ENCODE results near the gene BLCAP.
"Not testable (repeated sequence)": the region's sequence is repeated elsewhere in the genome, so short reads cannot be mapped to it uniquely, and the experiment has no call there.

Gene BLCAP

GRCh38 chr20:37494796-37495195 is 32.9 kb downstream of the BLCAP start:
- DNase-seq (ENCODE audit: extremely low spot score, insufficient read length, low read depth): no peak
- no peak for FAIRE-seq

- no peak for DNase-seq (ENCODE audit: extremely low spot score, insufficient read length, low read depth)
Measured at GRCh38 chr20:37494301-37494700, 33.4 kb downstream of the BLCAP start.

GRCh38 chr20:37492945-37493344 is 34.7 kb downstream of the BLCAP start:
- DNase-seq (ENCODE audit: extremely low spot score, insufficient read length, low read depth) (no peak), FAIRE-seq (no peak)

More at GRCh38 chr20:37494301-37494700, 33.4 kb downstream of the BLCAP start:
- FAIRE-seq: no peak

- FAIRE-seq (no peak), DNase-seq (ENCODE audit: extremely low spot score, insufficient read length, low read depth) (no peak)
Measured at GRCh38 chr20:37492096-37492625, 35.5 kb downstream of the BLCAP start.

DNA sequence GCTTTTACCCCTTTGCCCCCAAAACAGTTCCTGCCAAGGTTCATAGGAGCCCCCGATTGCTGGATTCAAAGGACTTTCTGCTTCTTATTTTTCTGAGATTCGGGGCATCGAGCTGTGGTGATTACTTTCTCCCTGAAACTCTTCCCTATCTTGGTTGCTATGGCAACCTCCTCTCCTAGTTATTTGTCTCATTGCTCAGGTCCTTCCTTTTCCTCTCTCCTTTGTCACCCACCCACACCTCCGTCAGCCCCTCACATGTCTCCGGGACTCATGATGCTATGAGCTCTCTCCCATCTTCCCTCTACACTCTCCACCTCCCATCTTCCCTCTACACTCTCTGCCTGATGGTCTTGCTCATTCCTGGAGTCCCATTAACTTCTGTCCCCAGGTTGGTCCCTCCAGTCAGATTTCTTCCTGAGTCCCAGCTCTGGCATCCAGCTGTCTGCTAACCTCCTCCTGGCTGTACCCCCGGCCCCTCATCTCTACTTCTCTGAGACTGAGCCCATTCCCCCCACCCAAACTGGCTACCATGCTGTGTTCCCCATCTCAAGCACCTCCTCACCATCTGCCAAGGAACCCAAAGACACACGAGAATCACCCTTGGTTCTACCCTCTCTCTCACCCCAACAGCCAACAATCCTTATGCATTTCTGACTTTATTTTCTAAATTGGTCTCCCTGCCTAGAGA is 36.9 kb downstream of the BLCAP start:
- DNase-seq (ENCODE audit: extremely low spot score, insufficient read length, low read depth) (no peak), FAIRE-seq (no peak)

DNA sequence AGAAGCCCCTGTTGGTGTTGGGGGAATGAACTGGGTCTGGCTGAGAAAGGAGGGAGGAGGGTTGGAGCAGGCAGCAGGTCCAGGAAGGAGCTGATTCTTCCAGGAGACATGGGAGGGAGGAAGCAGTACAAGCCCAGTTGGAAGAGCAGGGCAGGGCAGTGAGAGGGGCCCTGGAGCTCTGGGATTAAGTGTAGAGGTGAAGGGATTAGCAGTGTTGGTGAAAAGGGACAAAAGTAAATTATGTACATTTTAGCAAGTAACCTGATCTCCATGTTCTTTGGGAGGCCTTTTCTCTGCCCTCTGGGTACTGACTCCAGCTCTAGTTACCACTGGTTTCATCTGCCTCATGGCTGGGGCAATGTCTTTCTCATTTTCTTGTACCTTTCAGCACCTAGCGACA is 41.5 kb downstream of the BLCAP start:
- DNase-seq (ENCODE audit: extremely low spot score, insufficient read length, low read depth): not testable (repeated sequence)
- peak; percentile 53 for FAIRE-seq

- FAIRE-seq (no peak), DNase-seq (ENCODE audit: extremely low spot score, insufficient read length, low read depth) (no peak)
Measured at GRCh38 chr20:37484331-37484730, 43.3 kb downstream of the BLCAP start.

DNA sequence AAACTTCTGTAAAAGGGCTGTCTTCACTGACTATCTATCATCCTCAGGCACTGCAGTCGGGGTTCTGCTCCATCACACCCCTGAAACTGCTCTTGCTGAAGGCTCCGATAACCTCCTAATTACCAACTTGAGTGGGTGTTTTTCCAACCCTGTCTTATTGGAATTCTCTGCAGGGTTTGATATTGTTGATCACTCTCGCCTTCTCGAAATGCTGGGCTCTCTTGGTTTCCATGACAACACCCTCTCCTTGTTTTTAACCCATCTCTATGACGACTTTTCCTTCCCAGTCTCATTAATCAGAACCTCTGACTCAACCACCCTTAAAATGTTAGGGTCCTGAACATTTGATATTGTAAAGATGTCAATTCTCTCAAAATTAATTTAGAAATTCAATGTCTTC is 46.1 kb downstream of the BLCAP start:
- no peak for DNase-seq (ENCODE audit: extremely low spot score, insufficient read length, low read depth)
- FAIRE-seq: no peak

GRCh38 chr20:37480919-37481318 is 46.8 kb downstream of the BLCAP start:
- FAIRE-seq: no peak
- no peak for DNase-seq (ENCODE audit: extremely low spot score, insufficient read length, low read depth)

- FAIRE-seq: no peak
- DNase-seq (ENCODE audit: extremely low spot score, insufficient read length, low read depth): no peak
Measured at GRCh38 chr20:37479925-37480691, 47.6 kb downstream of the BLCAP start.

DNA sequence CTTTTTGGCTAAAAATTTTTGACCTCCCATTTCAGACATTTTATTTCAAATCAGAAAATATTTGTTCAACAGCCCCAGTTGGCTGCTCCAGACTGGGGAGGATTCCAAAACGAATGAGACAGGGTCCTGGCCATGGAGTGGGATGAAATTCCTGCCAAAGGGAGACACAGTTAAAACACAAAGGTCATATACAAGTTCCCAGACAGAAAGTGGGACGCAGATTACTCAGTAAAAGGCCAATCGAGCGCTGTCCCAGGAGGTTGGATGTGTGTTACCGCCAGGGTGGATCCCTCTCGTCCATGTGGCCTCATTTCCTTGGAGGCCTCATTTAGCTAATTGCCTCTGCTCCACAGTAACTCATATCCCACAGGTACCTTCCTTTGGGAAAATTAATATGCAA is 48.4 kb downstream of the BLCAP start:
- FAIRE-seq (no peak), DNase-seq (ENCODE audit: extremely low spot score, insufficient read length, low read depth) (no peak)

DNA sequence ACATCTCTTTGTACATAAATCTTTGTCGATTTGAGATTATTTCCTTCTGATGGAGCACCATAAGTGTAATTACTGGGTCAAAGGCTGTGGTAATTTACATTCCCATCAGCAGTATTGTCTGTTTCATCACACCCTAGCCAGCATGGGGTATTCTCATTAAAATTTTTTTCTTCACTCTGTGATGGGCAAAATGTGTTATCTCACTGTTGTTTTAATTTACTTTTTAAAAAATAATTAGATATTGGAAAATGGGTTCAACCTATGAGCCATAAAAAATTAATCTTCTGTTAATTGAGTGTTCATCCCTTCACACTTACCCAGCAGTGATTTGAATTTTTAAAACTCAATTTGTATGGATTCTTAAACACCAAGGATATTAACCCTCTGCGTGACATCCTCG is 50.6 kb downstream of the BLCAP start:
- DNase-seq (ENCODE audit: extremely low spot score, insufficient read length, low read depth) (no peak), FAIRE-seq (no peak)

GRCh38 chr20:37475252-37475651 is 52.4 kb downstream of the BLCAP start:
- DNase-seq (ENCODE audit: extremely low spot score, insufficient read length, low read depth) (no peak), FAIRE-seq (no peak)

- DNase-seq (ENCODE audit: extremely low spot score, insufficient read length, low read depth) (no peak), FAIRE-seq (no peak)
Measured at GRCh38 chr20:37474386-37474785, 53.3 kb downstream of the BLCAP start.

DNA sequence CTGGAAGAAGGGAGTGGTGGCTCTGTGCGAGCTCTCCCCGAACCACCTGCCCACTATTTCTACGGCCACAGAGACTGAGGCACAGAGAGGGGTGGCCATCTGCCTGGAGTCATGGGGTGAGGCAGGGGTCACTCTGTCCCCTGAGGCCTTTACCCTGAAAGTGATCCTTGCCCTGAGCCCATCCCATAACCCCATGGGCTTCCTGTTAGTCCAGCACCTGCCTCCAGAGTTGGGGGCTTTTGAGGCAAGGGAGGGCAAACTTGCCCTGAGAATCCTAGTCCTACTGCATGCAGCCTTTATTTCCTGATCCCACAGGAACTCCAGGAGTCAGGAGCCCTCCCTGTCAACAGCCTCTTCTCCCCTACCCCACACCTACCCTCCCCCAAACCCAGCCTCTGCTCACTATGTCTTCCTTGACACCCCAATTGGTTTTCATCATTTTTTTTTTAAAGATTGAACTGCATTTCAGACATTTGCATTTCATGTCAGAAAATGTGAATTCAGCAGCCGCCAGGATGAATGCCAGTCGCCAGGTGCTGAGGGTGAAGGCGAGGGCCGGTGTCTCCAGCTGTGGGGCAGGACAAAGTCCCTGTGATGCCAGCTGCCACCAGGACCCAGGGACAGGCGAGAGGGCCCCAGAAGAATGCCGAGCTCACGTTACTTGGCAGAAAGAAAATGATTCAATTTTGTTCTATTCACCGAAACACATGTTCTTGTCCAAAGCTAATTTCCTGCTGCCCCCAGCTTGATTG is 54.3 kb downstream of the BLCAP start:
- FAIRE-seq (no peak), DNase-seq (ENCODE audit: extremely low spot score, insufficient read length, low read depth) (no peak)

GRCh38 chr20:37472435-37472834 is 55.2 kb downstream of the BLCAP start:
- DNase-seq (ENCODE audit: extremely low spot score, insufficient read length, low read depth); FAIRE-seq: not testable (repeated sequence)

DNA sequence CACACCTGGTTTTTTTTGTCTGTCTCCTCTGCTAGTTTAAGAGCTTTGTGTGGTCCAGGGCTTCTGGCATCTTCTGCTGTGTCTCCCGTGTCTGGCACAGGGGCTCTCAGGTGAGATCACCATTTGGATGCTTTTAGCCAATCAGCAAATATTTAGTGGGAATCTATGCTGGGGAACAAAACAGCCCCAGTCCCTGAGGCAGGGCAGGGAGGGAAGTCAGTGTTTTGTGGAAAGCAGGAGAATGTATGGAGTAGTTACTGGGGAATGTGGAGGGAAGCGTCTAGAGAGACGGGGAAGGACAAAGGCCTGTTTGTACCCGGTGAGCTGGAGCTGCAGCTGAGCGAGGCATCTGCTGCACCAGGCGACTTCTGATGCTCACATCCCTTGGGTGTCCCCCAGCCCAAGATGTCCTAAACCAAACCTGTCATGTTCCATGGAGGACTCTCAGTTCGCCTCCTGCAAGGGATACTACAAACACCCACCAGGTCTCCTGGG is 55.9 kb downstream of the BLCAP start:
- DNase-seq (ENCODE audit: extremely low spot score, insufficient read length, low read depth) (no peak), FAIRE-seq (no peak)

DNA sequence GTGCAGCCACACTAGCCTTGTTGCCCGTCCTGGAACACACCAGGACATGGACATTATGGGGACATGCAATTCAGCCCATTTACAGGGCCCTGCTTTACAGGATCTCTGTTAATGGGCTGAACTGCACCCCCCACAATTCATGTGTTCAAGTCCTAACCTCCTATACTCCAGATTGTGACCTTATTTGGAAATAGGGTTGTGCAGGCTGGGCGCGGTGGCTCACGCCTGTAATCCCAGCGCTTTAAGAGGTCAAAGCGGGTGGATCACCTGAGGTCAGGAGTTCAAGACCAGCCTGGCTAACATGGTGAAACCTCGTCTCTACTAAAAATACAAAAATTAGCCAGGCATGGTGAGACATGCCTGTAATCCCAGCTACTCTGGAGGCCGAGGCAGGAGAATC is 57.5 kb downstream of the BLCAP start:
- FAIRE-seq; DNase-seq (ENCODE audit: extremely low spot score, insufficient read length, low read depth): not testable (repeated sequence)

- no peak for FAIRE-seq
- DNase-seq (ENCODE audit: extremely low spot score, insufficient read length, low read depth): no peak
Measured at GRCh38 chr20:37469531-37469930, 58.1 kb downstream of the BLCAP start.

DNA sequence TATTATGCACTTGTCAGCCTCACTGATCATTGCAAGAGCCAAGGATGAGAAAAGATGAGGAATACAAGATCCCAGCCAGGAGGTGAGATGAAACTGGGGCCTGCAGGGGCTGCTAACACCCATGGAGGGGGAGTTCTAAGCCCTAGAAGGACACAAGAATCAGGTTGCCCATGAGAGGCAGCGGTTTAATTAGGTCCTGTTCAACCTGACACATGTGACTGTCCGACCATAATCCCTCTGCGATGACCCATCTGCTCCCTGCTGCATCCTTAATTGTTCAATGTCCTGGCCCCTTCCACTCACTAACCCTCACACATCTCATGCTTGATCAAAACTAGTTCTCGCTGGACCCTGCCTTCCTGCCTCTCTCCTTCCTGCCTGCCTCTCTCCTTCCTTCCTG is 58.8 kb downstream of the BLCAP start:
- FAIRE-seq (no peak), DNase-seq (ENCODE audit: extremely low spot score, insufficient read length, low read depth) (no peak)
